ENCODE measurements around the gene UBALD2.
"Not testable (repeated sequence)": the region's sequence is repeated elsewhere in the genome, so short reads cannot be mapped to it uniquely, and the experiment has no call there.

Gene UBALD2

DNA sequence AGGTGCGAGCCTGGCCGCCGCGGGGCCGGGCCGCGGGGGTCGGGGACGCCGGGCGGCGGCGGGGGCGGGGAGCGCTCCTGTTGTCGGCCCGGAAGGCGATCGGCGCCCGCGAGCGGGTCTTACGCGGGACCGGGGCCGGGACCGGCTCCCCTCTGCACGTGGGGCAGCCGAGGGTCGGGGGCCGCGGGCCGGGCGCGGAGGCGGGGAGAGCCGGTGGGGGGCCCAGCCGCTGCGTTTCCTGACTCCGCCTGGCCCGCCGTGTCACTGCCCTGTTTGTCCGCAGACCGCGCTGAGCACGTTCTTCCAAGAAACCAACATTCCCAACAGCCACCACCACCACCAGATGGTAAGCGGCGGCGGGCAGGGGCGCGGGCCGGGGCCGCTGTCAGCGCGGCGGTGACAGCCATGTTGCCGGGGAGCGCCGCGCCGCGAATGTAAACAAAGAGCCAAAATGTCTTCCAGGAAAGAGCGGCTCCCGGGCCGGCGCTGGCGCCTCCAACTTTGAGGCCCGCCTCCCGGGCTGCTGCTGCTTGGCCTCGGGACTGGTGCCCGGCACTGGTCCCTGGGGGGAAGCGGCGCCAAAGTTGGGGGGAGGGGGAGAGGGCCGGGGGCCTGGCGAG, 586 bp downstream of the UBALD2 start:
- DNase-seq (ENCODE audit: low read depth in 2 of 3, low spot score in 1 of 3) = peak in 1 of 3 donors; percentile 48

DNA sequence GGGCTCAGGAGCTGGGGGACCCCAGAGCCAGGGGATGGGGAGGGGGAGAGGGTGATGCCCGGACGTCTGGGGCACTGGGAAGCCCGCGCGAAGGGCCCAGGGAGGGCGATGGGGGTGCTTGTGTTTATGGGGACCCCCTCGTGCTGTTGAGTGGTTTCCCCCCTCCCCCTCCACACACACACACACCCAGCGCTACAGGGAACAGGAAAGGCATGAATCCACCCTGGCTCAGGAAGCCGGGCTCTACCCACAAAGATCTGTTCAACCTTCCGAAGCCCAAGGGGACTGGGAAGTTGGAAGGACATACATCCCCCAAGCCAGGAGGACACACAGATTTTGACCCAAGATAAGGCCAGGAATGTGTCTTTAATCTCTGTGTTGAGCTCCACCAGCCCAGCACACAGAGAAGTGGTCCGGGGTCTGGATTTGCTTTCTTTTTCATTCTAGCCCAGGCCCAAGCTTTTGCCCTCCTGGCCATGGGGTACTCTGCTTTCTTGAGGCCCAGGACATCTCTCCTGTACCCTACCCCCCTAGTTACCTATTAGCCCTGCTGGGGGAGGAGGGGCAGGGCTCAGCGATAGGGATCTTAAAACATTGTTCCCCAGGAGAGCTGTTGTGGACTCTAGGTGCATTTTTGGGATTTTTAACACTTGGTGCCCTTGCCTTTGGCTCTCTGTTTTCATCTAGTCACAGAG, 1.2 kb downstream of the UBALD2 start:
- DNase-seq (ENCODE audit: low read depth in 2 of 3, low spot score in 1 of 3) = no peak

DNA sequence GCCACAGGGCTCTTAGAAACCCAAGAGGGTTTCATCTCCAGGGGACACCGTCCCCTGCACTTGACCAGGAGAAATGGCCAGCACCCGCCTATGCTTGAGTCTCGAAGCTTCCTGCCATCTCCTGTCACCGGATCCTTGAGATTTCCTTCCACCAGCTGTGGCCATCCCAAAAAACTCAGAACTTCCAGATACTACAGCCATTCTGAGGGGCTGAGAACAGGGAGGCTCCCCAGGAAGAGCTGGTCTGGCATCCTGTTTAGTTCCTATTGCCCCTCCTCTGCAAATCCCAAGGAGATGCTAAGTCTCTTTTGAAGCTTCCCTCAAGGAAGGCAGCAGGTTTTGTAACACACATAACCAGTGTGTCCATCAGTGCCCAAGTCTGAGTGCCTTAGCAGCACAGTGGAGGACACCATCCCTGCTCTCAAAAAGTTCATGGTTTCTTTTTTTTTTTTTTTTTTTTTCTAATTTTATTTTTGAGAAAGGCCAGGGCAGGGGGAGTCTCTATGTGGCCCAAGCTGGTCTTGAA, 2.0 kb downstream of the UBALD2 start:
- no peak for DNase-seq (ENCODE audit: low read depth in 2 of 3, low spot score in 1 of 3)

DNA sequence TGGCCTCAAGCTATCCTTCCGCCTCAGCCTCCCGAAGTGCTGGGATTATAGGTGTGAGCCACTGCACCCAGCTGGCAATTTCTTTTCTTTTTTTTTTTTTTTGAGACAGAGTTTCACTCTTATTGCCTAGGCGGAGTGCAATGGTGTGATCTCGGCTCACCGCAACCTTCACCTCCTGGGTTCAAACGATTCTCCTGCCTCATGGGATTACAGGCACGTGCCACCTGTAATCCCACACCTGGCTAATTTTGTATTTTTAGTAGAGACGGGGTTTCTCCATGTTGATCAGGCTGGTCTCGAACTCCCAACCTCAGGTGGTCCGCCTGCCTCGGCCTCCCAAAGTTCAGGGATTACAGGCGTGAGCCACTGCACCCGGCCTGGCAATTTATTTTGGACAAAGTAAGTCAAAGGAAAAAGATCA, 2.4 kb downstream of the UBALD2 start:
- DNase-seq (ENCODE audit: low read depth in 2 of 3, low spot score in 1 of 3) = not testable (repeated sequence)

DNA sequence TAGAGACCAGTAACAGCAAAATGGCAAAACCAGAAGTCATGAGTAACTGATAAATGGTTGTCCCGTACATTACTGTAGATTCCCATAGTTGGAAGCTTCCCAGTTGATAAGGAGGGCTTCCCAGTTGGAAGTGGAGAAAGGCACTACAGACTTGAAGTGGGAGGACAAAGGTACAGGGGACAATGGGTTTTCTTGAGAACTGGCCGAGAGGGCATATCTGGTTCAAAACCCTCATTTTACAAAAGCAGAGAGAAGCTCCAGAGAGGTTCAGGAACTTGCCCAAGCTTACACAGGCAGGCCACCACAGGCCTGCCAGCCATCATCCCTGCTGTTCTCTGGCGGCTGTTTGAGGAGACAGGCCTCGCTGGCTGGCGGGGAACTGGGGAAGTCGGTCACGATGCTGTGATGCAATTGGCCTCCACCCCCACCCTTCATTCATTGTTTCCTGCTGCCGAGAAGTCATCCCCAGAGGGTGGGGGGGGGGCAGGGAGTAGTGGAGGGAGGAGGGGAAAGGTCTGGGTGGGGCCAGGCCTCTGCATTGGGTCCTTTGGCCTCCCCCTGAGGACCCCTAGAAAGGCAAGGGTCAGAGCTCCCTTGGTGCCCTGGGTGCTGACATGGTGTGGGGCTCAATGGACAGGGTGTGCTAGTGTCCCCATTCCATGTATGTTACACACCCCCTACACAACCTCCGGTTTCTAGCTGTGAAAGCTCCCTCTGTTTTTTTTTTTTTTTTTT, 3.0 kb downstream of the UBALD2 start:
- peak; percentile 73 to 78 (median 77) for DNase-seq (ENCODE audit: low read depth in 2 of 3, low spot score in 1 of 3)

DNA sequence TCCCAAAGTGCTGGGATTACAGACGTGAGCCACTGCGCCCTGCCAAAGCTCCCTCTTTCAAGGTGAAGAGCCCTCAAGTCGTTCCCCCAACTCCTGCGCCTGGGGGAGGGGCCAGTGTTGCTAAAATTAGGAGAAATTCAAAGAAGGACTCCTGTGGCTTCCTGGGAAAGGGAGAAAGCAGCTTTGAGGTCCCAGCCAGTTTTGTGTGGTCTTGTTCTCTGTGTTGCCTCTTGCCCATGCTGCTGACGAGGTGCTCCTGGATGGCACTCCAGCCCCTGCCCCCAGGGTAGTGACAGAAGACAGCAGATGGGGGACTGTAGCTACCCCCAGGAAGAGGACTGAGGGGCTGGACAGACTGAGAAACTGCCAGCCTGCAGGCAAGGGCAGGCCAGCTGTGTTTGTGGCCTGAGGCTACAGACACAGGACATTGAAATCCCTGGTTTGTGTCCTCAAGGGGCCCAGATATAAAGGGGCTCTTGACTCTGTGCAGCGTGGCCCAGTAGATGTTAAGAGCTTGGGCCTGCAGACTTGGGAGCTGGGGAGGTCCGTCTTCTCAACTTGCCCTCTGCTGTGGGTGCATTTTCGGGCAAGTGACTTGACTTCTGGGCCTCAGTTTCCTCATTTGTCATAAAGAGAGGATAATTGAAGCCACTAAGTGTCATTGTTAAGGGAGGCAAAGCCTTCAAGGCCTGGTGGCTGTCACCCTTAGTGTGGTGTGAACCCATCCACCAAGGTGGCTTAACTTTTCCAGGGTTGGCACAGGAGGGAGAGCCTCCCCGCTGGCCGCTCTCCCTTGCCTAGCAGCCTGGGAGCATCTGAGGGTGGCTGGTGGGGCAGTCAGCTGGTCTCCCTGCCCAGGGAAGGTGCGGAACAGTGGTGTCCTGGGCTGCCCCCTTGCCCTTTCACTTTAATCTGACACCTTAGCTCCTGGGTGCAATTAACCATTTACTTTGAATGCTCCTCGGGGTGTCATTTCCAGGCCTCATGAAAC, 4.1 kb downstream of the UBALD2 start:
- DNase-seq (ENCODE audit: low read depth in 2 of 3, low spot score in 1 of 3) = no peak

DNA sequence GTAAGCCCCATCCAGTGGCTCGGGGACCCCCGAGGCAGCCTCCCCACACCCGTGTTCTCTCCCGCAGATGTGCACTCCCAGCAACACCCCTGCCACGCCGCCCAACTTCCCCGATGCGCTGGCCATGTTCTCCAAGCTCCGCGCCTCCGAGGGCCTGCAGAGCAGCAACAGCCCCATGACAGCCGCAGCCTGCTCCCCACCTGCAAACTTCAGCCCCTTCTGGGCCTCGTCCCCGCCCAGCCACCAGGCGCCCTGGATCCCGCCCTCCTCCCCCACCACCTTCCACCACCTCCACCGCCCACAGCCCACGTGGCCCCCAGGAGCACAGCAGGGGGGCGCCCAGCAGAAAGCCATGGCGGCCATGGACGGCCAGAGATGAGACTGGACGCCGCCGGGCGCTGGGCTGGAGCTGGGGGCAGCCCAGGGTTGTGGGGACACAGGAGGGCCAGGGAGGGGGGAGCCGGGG, 5.0 kb downstream of the UBALD2 start:
- no peak for DNase-seq (ENCODE audit: low read depth in 2 of 3, low spot score in 1 of 3)

DNA sequence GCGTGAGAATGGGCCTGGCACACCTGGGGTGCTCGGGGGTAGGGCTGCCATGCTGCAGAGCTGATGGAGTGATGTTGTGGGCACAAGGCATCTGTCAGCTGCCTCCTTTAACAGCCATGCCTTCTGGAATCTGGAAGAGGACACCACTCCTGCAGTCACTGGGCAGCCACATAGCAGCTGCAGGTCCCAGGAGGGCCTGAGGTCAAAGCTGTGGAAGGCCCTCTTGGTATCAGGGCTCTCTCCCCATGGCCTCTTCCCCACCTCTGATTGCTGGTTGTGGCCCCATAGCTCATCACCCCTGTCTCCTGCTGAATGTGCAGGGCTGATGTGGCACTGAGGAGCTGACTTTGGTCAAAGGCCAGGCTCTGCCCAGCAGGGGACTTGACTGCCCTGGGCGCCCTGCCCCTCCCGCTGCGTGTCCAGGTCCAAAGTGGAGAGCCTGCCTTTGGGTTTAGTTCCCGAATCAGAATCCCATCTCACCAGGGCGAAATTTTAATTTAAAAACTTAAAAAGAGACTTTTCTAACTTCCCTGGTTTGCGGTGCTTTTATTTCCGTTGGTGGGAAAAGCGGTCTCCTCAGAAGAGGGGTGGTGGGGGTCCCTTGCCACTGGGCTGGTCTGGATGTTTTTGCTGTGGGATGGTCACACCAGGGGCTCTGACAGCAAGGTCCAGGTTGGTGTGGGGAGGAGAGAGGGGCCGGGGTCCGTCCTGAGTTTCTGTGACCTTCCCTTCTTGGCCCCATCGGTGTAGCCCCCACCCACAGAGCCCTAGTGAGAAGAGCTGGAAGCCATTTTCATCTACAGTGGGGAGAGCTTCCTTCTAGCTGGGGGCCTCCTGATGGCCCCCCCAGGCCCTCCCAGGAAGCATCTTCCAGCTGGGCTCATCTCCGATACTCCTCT, 5.9 kb downstream of the UBALD2 start:
- DNase-seq (ENCODE audit: low read depth in 2 of 3, low spot score in 1 of 3) = no peak

DNA sequence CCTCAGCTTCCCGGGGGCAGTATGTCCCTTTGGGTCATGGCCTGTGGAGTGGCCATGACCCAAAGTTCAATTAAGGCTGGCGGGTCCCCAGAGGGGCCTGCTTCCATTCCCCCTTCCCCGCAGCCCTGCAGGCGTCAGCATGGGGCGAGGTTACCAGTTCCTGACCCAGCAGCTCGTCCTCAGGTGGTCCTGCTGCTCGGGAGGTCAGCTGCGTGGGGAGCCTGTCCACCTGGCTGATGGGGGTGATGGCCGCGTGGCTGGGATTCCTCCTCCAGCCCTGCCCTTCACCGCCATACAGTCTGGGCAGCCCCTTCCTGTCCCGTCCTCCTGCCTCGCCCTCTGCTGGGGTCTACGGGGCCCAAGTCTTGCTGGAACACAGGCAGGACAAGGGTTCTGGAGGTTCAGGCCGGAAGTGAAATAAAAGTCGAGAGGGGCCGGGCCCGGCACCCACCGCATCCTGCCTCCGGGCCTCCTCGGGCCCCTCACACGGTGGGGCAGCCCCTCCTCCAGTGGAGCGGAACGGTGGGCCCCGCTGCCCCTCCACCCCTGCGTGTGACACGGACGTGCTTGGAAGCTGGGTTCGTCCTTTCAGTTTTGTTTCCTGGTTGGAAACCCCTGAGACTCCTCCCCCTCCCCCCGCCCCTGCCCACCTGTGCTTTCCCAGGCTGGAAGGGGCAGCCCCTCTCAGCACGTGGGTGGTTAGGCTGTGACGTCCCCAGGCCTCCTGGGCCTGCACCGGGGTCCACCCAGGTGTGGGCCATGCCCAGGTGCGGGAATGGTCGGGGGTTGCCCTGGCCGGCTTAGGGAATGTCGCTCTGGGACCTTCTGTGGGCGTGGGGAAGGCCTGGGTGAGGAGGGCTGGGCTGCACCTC, 6.8 kb downstream of the UBALD2 start:
- DNase-seq (ENCODE audit: low read depth in 2 of 3, low spot score in 1 of 3) = peak; percentile 82 to 90 (median 86)

DNA sequence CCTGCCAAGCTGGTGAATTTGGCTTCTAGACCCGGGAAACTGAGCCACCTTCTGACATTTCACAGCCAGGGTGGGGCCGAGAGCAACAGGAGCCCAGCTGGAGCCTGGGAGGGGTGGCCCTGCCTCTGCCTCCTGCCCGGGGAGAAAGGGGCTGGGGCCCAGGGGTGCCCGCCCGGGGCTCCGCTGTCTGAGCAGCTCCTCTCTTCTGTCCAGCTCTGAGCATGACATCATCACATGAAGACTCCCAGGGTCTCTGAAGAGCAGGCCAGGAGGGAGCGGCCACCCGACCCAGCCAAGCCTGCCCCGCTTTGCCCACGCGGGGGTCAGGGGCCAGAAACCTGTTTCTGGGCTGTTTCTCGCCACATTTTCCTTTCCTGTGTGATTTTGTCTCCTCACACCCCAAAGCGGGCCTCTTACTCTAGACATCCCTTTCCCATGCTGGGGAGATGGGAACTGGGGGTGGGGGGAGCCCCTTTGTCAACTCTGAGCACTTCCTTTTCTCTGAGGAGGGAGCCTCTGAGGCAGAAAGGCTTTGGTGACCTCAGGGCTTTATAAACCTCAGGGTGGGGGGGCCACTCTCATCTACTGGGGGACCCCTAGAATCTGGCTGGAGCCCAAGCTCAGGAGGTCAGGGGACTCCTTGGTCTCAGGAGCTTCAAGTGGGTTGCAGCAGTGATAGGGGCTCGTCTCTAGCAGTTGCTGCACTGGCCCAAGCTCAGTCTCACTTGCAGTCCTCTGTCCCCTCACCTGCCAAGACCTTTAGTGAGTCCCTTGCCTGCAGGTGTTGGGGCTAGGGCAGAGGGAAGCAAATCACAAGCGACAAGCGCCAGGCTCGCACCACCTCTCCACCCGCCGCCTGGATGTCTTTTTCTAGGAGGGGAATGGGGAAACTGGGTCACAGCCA, 7.6 kb downstream of the UBALD2 start:
- peak in 2 of 3 donors; percentile 65 to 76 for DNase-seq (ENCODE audit: low read depth in 2 of 3, low spot score in 1 of 3)

DNA sequence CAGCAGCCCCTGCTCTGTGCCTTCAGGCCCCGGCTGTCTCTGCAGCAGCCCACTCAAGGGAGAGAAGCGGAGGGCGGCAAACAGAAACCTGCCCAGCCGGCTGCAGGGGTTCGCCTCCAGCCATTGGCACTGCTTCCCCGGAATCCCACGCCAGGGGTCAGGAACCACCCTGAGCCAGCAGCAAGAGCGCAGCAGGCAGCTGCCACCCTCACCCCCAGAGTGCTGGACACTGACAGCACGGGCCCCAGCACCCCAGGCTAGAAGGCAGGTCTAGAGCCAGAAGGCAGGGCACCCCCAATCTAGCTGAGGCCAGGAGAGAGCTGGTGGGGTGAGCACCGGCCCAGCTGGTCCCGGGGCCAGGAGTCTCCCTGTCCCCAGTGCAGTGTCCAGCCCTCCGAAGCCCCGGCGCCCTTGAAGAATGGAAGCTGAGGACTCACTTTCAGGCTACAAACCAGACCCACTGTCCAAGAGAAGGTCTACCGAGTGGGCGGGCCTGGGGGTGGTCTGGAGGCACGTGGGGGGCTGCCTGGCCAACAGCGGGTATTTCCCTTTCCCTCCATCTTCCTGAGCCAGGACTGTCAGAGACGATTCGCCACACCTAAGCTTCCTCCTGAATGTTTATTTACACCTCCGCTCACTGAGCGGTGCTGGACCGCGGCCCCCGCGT, 8.4 kb downstream of the UBALD2 start:
- DNase-seq (ENCODE audit: low read depth in 2 of 3, low spot score in 1 of 3) = no peak

DNA sequence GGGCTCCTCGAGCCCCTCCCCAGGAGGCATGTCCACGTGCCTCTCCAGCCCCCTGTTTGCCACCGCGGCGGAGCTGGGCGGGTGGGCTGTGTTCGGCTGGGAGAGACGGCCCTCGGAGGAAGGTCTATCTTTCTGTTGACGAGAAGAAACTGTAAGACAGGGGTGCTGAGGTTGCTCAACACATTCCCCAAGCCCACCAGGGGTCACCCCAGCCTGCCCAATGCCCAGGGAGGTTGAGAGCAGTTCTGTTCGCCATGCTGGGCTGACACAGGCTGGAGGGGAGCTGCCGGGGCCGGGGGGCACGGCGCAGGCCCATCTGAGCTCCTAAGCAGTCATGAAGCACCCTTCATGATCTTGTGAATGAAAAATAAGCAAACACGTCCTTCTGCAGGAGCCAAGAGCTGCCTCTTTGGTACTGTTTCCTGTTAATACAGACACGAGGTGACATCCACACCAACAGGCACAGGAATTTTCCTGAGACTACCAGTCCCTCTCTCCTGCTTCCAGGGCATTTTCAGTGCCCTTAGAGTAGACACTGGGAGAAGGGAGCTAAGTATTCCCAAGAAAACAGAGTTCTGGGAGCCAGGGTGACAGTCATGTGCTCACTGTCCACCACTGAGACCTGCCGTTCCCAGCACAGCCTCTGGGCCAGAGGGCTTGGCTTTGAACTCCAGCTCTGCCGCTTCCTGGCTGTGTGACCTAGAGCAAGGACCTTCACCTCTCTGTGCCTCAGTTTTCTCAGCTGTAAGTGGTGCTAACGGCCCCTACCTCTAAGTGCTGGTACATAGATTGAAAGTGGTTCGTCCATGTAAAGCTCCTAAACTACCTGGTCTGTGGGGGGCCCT, 9.2 kb downstream of the UBALD2 start:
- DNase-seq (ENCODE audit: low read depth in 2 of 3, low spot score in 1 of 3) = no peak

DNA sequence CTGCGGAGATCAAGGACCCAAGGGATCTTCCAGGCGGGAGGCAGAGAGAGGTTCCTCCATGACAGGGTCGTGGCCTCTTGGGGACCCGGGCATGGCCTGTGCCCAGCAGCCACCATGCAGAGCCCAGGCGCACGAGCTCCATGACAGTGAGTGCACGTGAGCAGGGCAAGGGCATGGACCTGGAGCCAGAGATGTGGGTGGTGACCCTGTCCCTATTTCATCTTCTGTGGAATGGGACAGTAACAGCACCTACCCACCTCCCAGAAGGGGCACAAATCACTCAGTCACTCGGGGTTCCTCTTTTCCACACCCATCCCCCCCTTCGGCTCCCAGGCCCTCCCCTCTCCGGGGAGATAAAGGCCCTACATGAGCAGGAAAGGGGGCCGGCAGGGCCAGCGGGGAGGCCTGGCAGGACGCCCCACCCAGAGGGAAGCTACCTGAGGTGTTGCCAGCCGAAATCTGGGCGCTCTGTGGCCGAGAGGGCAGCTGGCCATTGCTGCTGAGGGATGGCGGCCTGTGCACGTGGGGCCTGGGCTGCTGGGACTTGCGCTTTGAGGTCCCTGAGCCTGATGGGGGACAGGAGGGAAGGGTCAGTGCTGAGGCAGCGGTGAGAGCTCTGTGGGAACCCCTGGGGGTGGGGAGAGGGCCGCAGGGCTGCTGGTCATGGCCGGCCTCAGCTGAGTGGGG, 10.4 kb downstream of the UBALD2 start:
- DNase-seq (ENCODE audit: low read depth in 2 of 3, low spot score in 1 of 3) = no peak

DNA sequence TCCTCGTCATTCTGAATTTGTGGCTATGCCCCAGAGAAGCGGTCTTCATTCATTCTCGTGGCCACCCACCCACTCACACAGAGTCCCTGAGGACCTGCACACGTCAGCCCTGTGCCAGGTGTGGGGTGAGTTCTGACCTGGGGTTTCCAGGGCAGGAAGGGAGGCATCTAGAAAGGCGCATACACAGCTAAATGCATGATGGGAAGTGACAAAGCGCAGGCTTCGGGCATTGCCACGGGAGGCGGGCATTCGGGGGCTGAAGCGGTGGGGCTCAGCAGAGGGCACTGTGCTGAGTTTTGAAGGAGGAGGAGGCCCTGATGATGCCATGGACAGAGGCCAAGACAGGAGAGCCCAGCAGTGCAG, 10.9 kb downstream of the UBALD2 start:
- DNase-seq (ENCODE audit: low read depth in 2 of 3, low spot score in 1 of 3) = no peak

DNA sequence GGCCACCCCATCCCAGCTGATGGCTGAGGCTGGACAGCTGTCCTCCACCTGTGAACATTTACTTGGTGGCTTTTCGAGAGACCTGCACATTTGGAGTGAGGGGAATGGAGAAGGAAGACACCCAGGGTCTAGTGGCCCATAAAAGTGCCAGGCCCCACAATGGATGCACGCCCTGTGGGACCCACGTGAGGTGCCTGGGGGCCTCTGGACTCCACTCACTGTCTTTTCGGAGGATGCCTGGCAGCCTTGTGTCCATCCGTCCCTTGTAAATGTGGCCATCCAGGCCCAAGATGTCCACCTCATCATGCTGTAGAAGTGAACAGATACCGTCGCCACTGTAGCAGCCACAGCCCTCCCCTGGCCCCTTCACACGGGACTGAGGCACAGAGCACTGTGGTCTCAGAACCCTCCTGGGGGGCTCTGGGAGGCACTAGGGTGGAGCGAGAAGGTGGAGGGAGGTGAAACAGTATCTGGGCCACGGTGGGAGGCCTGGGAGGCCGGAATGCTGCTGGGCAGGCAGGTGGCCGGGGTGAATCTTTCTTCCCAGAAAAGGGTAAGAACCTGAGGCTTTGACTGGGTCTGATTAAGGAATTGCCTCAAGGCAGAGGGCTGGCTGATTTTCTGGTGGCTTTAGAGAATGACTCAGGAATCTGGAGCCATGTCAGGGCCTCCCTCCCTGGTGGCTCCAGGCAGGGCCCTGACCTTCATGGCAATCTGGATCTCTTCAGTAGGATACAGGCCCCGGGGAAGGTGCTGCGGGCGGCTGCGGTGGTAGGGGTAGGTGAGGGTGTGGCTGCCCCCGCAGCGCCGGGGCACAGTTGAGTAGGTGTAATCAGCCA, 11.5 kb downstream of the UBALD2 start:
- no peak for DNase-seq (ENCODE audit: low read depth in 2 of 3, low spot score in 1 of 3)

All from stimulated activated CD4-positive, alpha-beta T cell treated with anti-CD3 and anti-CD28 coated beads, Interleukin-12 subunit alpha, Interleukin-12 subunit beta, amount 100 ng/mL, for 48 hours (primary cell).